NCI-H524 (cell line): ENCODE data around the gene TMIE.
"Not testable (repeated sequence)": the region's sequence is repeated elsewhere in the genome, so short reads cannot be mapped to it uniquely, and the experiment has no call there.

Experiments
- DNase-seq, 2 experiments: peaks; one replicate each; lab custom pipeline; 2025; lab: John Stamatoyannopoulos, UW

Gene TMIE

DNA sequence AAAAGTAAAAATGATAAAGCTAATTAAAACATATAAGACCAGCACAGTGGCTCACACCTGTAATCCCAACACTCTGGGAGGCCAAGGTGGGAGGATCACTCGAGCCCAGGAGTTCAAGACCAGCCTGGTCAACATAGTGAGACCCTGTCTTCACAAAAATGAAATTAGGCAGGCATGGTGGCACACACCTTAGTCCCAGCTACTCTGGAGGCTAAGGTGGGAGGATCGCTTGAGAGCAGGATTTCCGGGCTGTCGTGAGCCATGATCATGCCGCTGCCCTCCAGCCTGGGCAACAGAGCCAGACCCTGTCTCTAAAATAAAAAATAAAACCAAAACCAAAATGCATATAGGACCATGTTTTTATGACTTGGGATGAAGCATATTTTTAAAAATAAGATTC, 21.3 kb downstream of the TMIE start:
- no peak for DNase-seq

DNA sequence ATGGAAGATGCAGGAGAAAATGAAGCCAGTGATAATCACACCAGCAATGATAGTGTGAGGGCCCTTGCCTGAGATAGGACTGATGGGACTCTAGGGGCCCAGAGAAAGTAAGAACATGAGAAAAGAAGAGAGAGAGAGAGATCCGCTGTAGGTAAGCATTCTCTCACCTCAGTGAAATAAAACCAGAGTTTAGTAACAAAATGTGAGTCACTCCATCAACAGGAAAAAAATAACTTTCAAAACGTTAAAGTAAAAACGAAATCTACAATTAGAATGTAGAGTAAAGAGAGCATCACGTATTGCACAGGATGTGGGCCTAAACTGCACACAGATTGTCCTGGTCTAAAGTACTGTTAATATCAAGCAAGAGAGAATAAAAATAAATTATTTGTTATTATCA, 23.2 kb downstream of the TMIE start:
- DNase-seq: no peak

- DNase-seq: no peak
Observed at GRCh38 chr3:46725621-46726314, 24.6 kb downstream of the TMIE start.

DNA sequence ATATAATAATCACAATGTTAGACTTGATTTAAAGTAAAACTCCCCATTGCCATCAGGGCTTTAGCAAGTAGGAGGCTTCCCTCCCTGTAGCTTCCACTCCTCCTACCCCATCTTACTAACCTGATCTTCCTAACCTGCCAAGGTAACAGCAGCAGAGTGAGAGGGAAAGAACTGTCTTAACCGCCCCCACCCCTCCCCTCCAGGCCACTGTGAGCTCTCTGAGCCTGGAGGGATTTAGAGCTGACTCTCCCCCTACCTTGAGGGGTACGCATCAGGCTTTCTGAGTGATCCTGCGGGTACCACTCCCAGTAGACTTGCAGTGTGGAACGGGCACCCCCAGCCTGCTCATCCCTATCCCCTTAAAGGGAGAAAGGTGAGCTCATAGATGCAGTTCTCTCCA, 27.8 kb downstream of the TMIE start:
- no peak for DNase-seq

- DNase-seq: no peak
Observed at GRCh38 chr3:46730819-46731218, 29.6 kb downstream of the TMIE start.

- no peak for DNase-seq
Observed at GRCh38 chr3:46731795-46732194, 30.6 kb downstream of the TMIE start.

DNA sequence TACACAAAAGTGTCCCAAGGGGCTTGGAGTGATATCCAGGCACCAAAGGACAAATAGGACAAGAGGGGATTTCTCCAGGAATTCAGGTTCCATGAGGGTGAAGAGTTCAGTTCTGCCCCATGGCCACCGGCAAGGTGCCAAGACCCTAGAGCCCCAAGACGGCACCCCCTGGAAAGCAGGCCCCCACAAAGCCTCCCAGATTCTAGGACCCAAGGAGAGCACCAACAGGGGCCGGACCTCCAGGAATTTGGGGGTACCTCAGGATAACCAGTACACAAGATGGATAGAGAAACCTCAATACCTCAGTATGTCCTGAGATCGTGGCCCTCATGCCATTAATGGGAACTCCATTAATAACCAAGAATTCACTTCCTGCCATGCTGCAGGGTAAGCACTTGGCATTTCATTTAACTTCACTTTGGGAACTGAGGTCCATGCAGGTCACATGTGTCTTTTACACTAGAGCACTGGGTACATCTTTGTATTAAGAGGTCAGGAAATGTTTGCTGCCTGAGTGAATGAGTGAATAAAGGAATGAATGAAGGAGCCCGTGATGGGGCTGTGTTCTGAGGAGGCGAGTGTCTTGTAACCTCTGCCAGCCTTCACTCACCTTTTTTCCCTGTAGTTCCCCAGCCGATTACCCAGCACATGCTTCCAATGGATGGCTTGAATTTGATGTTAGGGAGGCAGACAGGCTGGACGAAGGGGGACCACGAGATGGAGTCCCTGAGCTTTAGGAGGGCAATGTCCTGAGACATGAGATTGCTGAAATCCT, 32.0 kb downstream of the TMIE start:
- DNase-seq: no peak

- no peak for DNase-seq
Observed at GRCh38 chr3:46734773-46735172, 33.6 kb downstream of the TMIE start.

DNA sequence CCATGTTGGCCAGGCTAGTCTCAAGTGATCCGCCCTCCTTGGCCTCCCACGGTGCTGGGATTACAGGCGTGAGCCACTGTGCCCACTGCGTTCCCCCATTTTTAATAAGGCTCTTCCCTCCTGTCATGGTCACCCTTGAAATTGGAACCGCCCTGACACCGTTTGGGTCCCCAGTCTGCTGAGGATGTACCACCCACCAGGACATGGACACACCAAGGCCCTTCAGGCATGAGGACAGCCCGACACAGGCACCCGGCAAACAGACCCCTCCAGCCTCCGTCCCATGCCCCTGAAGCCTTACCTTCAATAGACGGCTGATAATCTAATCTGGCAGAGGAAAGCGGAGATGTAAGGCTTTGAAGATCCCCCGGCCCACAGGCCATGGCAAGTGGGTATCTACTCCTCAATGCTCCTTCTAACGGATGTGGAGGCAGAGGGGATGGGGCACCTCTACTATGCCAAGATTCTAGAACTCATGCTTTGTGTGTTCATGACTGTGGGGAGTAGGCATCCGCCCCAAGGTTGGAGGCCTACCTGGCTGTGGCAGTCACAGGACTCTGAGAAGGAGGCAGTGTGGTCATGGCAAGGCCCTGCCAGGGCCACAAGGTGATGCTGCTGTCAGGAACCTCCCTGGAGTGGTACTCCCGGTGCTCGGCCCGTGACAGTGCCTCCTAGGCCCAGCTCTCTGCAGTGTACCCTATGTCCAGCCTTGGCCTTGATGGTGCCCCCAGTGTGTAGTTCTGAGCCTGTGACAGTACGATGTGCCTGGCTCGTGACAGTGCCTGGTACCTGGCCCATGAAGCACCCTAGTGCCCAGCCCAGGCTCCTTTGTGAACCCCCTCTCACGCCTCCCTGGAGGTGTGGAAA, 35.0 kb downstream of the TMIE start:
- DNase-seq: no peak

GRCh38 chr3:46737329-46737731, 36.1 kb downstream of the TMIE start:
- no peak for DNase-seq

DNA sequence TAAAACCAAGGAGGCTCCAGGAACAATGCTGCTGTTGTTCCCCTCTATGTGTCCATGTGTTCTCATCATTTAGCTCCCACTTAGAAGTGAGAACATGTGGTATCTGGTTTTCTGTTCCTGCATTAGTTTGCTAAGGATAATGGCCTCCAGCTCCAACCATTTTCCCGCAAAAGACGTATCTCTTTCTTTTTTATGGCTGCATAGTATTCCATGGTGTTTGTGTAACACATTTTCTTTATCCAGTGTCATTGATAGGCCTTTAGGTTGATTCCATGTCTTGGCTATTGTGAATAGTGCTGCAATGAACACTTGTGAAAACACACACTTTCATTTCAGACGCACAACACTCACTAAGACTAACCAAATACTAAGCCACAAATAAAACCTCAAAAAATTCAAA, 38.4 kb downstream of the TMIE start:
- DNase-seq: not testable (repeated sequence)

- DNase-seq: no peak
Observed at GRCh38 chr3:46742992-46743585, 41.9 kb downstream of the TMIE start.

DNA sequence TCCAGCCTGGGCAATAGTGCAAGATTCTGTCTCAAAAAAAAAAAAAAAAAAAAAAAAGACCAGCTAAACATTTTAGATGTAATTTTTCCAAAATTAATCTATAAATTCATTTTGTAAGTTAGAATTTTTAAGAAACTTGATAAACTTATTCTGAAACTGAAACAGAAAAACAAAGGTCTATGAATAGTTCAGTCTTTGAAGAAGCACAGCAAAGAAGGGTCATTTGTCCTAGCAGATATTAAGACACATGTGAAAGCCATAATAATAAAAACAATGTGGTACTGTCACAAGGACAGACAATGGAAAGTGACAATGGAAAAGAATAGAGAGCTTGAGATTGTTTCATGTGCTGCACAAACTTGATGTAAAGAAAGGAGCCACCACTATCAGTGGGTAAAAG, 45.5 kb downstream of the TMIE start:
- DNase-seq: no peak

- no peak for DNase-seq
Observed at GRCh38 chr3:46748170-46748569, 47.0 kb downstream of the TMIE start.

DNA sequence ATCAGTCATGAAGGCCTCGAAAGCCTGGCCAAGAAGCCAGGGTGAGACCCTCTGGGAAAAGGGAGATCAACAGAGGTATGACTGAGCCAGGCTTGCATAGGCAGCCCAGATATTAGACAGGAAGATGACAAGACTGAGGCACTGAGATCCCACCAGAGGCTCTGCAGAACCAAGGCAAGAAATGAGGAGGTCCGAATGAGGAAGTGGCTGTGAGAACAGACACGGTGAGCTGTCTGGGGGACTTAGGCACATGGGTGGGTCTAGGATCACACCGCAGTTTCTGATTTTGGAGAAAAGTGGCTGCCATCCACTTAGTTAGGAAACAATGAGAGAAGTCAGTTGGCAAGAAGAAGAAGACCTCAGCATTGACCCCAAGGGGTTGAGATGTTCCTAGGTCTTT, 47.9 kb downstream of the TMIE start:
- no peak for DNase-seq

DNA sequence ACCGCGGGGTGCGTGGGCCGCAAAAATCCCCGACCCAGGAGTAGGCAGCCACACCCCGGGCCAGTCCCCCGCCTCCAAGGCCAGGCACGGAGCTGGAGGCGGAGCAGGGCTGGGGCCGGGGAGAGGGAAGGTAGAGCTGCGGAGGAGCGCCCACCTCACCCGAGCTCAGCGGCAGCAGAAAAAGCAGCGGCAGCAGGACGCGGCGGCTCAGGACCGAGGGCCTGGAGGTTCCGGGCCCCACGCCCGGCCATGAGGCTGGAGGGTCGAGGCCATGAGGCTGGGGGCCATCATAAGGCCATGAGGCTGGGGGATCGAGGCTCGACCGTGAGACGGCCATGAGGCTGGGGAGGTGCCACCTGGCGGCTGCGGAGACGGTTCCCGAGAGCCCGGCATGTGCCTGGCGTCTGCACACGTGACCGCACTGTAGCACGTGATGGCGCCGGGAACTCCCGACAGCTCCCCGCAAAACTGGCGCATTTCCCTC, 49.4 kb downstream of the TMIE start:
- DNase-seq: no peak

GRCh38 chr3:46753127-46753526, 51.9 kb downstream of the TMIE start:
- DNase-seq: not testable (repeated sequence)

GRCh38 chr3:46755646-46756045, 54.5 kb downstream of the TMIE start:
- DNase-seq: no peak

- DNase-seq: no peak
Observed at GRCh38 chr3:46756642-46757041, 55.5 kb downstream of the TMIE start.

GRCh38 chr3:46759239-46760167, 58.3 kb downstream of the TMIE start:
- no peak for DNase-seq
